Vagina (tissue), 2 donors: ENCODE measurements around the gene DEGS1.

Source experiments
- POLR2A ChIP-seq, 2 donors: fragments of 450-650 bp; IDR thresholded peaks; one replicate each; pipeline ENCODE4 v1.6.1; 2017; ENCODE audit warnings: antibody characterized with exemption in 2 of 2, mild to moderate bottlenecking in 2 of 2, moderate library complexity in 2 of 2
- POLR2AphosphoS5 ChIP-seq, 2 donors: sonication (generic); formaldehyde crosslinking; IDR thresholded peaks; one replicate each; pipeline ENCODE4 v1.9.0; 2017; ENCODE audit warnings: antibody characterized with exemption in 2 of 2, mild to moderate bottlenecking in 2 of 2, low read depth in 1 of 2; ENCODE audit not compliant: insufficient read depth in 1 of 2
- TF ChIP-seq, protein P1 (sequence below), 3 experiments: fragments of 450-650 bp in 2 of 3; fragments of 200-600 bp in 1 of 3; sonication (generic) in 1 of 3; IDR thresholded peaks; one replicate each; pipeline ENCODE4 v1.5.1; 2017 to 2019; ENCODE audit warnings: antibody characterized with exemption in 3 of 3, mild to moderate bottlenecking in 2 of 3, moderate library complexity in 2 of 3

DNA sequence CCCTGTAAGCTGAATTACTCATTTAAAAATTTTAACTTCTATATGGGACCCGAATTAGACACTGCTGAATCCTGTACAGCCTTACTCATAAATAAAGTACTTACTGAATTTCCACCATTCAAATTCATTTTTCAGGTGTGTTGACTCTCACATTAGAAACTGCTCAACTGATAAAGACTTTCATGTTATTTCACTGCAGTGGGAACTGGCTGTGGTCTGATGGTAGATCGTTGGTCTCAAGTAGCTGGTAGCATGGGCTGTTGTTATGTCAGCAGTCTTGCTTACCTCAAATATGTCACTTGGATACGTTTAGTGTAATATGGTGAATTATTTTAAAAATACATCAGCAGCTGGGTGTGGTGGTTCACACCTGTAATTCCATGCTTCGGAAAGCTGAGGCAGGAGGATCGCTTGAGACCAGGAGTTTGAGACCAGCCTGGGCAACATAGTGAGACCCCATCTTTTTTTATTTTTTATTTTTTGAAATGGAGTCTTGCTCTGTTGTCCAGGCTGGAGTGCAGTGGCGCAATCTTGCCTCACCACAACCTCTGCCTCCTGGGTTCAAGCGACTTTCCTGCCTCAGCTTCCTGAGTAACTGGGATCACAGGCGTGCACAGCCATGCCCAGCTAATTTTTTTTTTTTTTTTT, 10.4 kb downstream of the DEGS1 start:
- TF ChIP-seq, protein P1, sequence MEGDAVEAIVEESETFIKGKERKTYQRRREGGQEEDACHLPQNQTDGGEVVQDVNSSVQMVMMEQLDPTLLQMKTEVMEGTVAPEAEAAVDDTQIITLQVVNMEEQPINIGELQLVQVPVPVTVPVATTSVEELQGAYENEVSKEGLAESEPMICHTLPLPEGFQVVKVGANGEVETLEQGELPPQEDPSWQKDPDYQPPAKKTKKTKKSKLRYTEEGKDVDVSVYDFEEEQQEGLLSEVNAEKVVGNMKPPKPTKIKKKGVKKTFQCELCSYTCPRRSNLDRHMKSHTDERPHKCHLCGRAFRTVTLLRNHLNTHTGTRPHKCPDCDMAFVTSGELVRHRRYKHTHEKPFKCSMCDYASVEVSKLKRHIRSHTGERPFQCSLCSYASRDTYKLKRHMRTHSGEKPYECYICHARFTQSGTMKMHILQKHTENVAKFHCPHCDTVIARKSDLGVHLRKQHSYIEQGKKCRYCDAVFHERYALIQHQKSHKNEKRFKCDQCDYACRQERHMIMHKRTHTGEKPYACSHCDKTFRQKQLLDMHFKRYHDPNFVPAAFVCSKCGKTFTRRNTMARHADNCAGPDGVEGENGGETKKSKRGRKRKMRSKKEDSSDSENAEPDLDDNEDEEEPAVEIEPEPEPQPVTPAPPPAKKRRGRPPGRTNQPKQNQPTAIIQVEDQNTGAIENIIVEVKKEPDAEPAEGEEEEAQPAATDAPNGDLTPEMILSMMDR (IDR thresholded peaks at IDR 0.05) = no peak
- no peak for TF ChIP-seq POLR2AphosphoS5 (IDR thresholded peaks at IDR 0.05; ENCODE audit: insufficient read depth in 1 of 2, low read depth in 1 of 2)
- TF ChIP-seq POLR2A (IDR thresholded peaks at IDR 0.05) = no peak
